Measurements from ENCODE around the gene TREML1. TPM values are rescaled to one million over a fixed set of nuclear protein-coding genes. Genes with fewer than 3 reads are reported as not detected.
"Not testable (repeated sequence)": the region's sequence is repeated elsewhere in the genome, so short reads cannot be mapped to it uniquely, and the experiment has no call there.

Gene TREML1
- total RNA-seq, 4 donors from 2014 or later: not detected

DNA sequence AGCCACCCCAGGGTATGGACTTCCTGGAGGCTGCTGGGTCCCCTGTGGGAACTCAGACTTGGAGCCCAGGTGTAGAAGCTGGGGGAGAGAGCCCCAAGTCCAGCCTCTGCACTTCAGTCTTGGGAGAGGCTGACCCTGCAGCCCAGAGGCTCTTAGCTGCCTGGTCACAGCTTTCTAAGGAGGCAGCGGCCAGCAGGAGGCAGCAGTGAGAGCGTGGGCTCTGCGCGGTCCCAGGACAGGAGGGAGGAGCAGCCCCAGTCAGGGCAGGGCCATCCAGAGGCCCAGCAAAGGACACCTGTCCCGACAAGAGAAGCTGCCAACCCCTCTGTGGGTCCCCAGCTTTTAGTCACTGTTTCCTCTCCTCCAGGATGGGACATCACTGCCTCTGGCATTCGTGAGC is 37.4 kb upstream of the TREML1 start:
- H3K4me3 ChIP-seq: no peak overlapping the region
- WGBS, 2 donors (ENCODE audit: low coverage in 1 of 2): no CpG with 5 or more reads among the region's 6 CpGs
- H3K4me1 ChIP-seq: no peaks in the 10 kb centered on the region
- TF ChIP-seq POLR2AphosphoS5 (IDR thresholded peaks at IDR 0.05): no peak
- TF ChIP-seq, protein P1, sequence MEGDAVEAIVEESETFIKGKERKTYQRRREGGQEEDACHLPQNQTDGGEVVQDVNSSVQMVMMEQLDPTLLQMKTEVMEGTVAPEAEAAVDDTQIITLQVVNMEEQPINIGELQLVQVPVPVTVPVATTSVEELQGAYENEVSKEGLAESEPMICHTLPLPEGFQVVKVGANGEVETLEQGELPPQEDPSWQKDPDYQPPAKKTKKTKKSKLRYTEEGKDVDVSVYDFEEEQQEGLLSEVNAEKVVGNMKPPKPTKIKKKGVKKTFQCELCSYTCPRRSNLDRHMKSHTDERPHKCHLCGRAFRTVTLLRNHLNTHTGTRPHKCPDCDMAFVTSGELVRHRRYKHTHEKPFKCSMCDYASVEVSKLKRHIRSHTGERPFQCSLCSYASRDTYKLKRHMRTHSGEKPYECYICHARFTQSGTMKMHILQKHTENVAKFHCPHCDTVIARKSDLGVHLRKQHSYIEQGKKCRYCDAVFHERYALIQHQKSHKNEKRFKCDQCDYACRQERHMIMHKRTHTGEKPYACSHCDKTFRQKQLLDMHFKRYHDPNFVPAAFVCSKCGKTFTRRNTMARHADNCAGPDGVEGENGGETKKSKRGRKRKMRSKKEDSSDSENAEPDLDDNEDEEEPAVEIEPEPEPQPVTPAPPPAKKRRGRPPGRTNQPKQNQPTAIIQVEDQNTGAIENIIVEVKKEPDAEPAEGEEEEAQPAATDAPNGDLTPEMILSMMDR (IDR thresholded peaks at IDR 0.05): peak in 1 of 4 experiments; percentile 32
- H3K27ac ChIP-seq: no peak overlapping the region
- ATAC-seq: no peak
- H3K27me3 ChIP-seq: peaks cover 50% of the 10 kb centered on the region
- peaks cover 0 to 15% (median 0%) of the 10 kb centered on the region in 3 donors for H3K9me3 ChIP-seq
- no peaks in the 10 kb centered on the region for H3K36me3 ChIP-seq

DNA sequence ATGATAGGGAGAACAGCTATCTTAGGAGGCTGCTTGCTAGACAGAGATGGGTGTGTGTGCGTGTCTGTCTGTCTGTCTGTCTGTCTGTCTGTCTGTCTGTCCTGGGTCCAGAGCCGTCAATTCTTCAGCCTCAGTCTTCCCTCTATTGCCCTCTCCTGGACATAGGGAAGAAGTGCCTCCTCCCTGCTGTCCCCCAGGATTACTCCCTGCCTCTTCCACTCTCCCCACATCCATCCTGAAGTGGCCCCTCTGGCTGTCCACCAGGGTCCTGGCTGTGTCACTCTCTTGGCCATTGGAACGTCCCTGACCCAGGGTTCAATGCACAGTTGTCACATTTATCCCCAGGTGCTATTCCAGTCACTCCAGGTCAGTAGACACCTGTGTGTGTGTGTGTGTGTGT is 36.6 kb upstream of the TREML1 start:
- H3K4me1 ChIP-seq: no peaks in the 10 kb centered on the region
- no peak overlapping the region for H3K4me3 ChIP-seq
- no peak overlapping the region for H3K27ac ChIP-seq
- WGBS, 2 donors (ENCODE audit: low coverage in 1 of 2): 80% methylated on average over 2 of the region's 3 CpGs; no CpG with 5 or more reads in 1 of the 2 donors
- peaks cover 47% of the 10 kb centered on the region for H3K27me3 ChIP-seq
- peaks cover 0 to 15% (median 0%) of the 10 kb centered on the region in 3 donors for H3K9me3 ChIP-seq
- no peaks in the 10 kb centered on the region for H3K36me3 ChIP-seq
- TF ChIP-seq EP300 (IDR thresholded peaks at IDR 0.05) (no peak), POLR2AphosphoS5 (IDR thresholded peaks at IDR 0.05) (no peak), POLR2A (IDR thresholded peaks at IDR 0.05) (no peak)
- TF ChIP-seq, protein P1 (IDR thresholded peaks at IDR 0.05): no peak
- no peak for ATAC-seq

DNA sequence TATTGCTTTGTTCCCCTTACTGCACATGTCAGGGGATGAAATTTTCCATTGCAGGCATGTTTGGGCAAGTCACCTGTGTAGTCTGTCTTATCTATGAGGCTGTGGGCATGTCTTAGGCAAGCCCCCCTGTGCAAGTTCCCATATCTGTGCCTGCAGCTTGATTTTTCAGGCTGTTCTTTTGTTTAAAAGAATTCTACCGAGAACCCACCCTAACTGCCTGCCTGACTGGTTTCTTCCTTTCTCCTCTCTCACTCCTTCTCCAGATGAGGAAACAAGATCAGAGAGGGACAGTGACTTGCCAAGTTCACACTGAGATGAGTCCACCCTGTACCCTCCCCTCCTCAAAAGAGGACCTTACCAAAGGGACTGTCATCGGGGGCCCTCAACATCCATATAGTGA is 35.8 kb upstream of the TREML1 start:
- Histone ChIP-seq H3K9me3 (peaks cover 0 to 15% (median 0%) of the 10 kb centered on the region in 3 donors), H3K4me1 (no peaks in the 10 kb centered on the region), H3K36me3 (no peaks in the 10 kb centered on the region), H3K4me3 (no peak overlapping the region), H3K27ac (no peak overlapping the region), H3K27me3 (peaks cover 39% of the 10 kb centered on the region)
- TF ChIP-seq, protein P1 (IDR thresholded peaks at IDR 0.05): no peak
- TF ChIP-seq POLR2A (IDR thresholded peaks at IDR 0.05) (no peak), POLR2AphosphoS5 (IDR thresholded peaks at IDR 0.05) (no peak), EP300 (IDR thresholded peaks at IDR 0.05) (no peak)
- ATAC-seq: no peak
- whole genome bisulfite sequencing, 2 donors (ENCODE audit: low coverage in 1 of 2): 100% methylated on average over 2 of the region's 2 CpGs; no CpG with 5 or more reads in 1 of the 2 donors

DNA sequence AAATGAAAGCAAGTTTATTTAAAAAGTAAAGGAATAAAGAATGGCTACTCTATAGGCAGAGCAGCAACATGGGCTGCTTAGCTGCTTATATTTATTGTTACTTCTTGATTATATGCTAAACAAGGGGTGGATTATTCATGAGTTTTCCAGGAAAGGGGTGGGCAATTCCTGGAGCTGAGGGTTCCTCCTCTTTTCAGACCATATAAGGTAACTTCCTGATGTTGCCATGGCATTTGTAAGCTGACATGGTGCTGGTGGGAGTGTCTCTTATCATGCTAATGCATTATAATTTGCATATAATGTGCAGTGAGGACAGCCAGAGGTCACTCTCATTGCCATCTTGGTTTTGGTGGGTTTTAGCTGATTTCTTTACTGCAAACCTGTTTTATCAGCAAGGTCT is 34.9 kb upstream of the TREML1 start:
- not testable (repeated sequence) for H3K36me3 ChIP-seq, ATAC-seq, H3K4me3 ChIP-seq, H3K27ac ChIP-seq, H3K4me1 ChIP-seq
- peaks cover 30% of the 10 kb centered on the region for H3K27me3 ChIP-seq
- peaks cover 0 to 15% (median 0%) of the 10 kb centered on the region in 3 donors for H3K9me3 ChIP-seq

DNA sequence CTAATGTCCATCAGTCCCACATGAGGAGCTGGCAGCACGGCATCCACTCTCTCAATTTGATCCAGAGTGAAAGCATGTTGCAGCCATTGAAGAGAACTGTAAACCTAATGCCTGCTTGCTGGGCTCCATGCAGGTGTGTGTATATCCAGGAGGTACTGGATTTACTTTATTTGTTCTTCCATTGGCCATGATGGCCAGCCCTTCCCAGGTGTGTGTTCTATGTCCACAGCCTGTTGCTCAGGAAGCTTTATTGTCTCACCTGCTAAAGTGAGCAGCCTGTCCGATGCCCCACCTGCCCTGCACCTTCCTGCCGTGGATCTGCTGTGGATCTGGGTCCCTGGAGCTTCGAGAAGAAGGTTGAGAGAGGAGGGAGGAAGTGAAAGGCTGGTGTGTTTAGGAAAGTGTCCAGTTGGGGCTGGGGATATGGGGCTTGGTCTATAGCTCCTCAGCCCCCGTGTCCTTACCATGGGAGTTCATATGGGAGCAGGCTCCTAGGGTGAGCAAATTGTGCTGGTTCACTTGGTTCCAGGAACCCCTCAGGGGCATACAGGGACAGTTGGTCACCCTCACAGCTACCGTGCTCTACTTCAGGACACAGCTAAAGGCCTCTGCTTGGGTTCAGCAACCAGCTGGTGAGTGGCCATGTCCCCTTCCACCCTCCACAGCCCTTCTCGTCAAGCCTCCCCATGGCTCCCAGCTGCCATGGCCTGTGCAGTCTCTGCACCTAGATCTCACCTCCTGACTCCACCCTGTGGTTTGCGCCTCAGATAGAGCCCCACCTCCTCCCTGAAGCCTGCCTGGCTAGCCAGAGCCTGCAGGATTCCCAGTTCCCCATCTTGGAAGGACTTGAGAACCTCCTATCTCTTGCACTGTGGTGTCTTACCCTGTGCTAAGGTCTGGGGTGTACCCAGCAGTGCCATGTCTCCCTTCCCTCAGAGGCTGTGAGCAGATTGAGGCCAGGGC is 34.1 kb upstream of the TREML1 start:
- no peak for ATAC-seq
- Histone ChIP-seq H3K9me3 (peaks cover 0 to 15% (median 0%) of the 10 kb centered on the region in 3 donors), H3K27me3 (peaks cover 22% of the 10 kb centered on the region), H3K4me1 (no peaks in the 10 kb centered on the region), H3K27ac (no peak overlapping the region), H3K4me3 (no peak overlapping the region), H3K36me3 (no peaks in the 10 kb centered on the region)
- 83 to 86% methylated on average over 1 to 4 of the region's 8 CpGs for WGBS, 2 donors (ENCODE audit: low coverage in 1 of 2)
- TF ChIP-seq, protein P1 (IDR thresholded peaks at IDR 0.05): no peak
- no peak for TF ChIP-seq POLR2AphosphoS5 (IDR thresholded peaks at IDR 0.05)
- TF ChIP-seq POLR2A (IDR thresholded peaks at IDR 0.05): no peak
